Measurements from ENCODE around the gene PGS1.

- no peak for TF ChIP-seq POLR2AphosphoS5 (IDR thresholded peaks at IDR 0.05; ENCODE audit: borderline replicate concordance, low read depth, low read length)
- TF ChIP-seq EZH2 (IDR thresholded peaks at IDR 0.05) = no peak
Measured at GRCh38 chr17:78346605-78347250, 31.7 kb upstream of the PGS1 start.
